Testis (tissue), 3 donors: Measurements from ENCODE around the gene PIEZO2. TPM values are rescaled to one million over a fixed set of nuclear protein-coding genes. Genes with fewer than 3 reads are reported as not detected.

Experiments used
- DNase-seq: peaks from one replicate; pipeline ENCODE4 v3.0.0-alpha.2; 2019
- H3K27ac ChIP-seq, 2 donors: fragments of 200-600 bp; sonication (generic); one replicate each; pipeline ENCODE4 v1.5.1; 2019
- H3K27me3 ChIP-seq: fragments of 200-600 bp; sonication (generic); one replicate; pipeline ENCODE4 v1.5.1; 2019
- H3K36me3 ChIP-seq: fragments of 200-600 bp; sonication (generic); one replicate; pipeline ENCODE4 v1.5.1; 2017; ENCODE audit warnings: low read depth; ENCODE audit errors: missing control alignments
- H3K4me1 ChIP-seq: fragments of 200-600 bp; sonication (generic); one replicate; pipeline ENCODE4 v1.5.1; 2019
- H3K4me3 ChIP-seq, 2 donors: fragments of 200-600 bp; sonication (generic); one replicate each; pipeline ENCODE4 v1.5.1; 2017 to 2019
- H3K9me3 ChIP-seq: fragments of 200-600 bp; sonication (generic); one replicate; pipeline ENCODE4 v1.5.1; 2017
- POLR2A ChIP-seq: fragments of 450-650 bp; IDR thresholded peaks from one replicate; pipeline ENCODE4 v1.6.1; 2017; ENCODE audit warnings: antibody characterized with exemption, mild to moderate bottlenecking, moderate library complexity
- WGBS, 2 donors: methylation state at CpG; one replicate each; pipeline ENCODE4 v1.1.5; 2018; 5-methylcytosine and 5-hydroxymethylcytosine counted together
- intact Hi-C: fragments of 100-400 bp; cut with DNase I; formaldehyde crosslinking; loops from one replicate; pipeline ENCODE4 v1.15.1; 2023; ENCODE audit warnings: low total_unique reads
- polyA plus RNA-seq: library from polyadenylated mRNA; stranded (reverse); fragments of 350-450 nt; fragmentation: Illumina TruSeq; extraction: RNeasy Lipid Tissue Mini Kit (QIAGEN cat#74804); gene quantifications from one replicate; pipeline ENCODE4 v1.2.3, GENCODE V29; 2014; ENCODE audit warnings: low read depth, low replicate concordance; ENCODE audit not compliant: insufficient read depth
- total RNA-seq, 2 donors: library from RNA; depleted of rRNA; stranded (reverse); fragments of >200 nt; gene quantifications; one replicate each; pipeline ENCODE4 v1.2.3, GENCODE V29; 2016
- TF ChIP-seq, protein P1 (sequence below), 3 experiments: fragments of 450-650 bp in 2 of 3; fragments of 200-600 bp in 1 of 3; sonication (generic) in 1 of 3; IDR thresholded peaks; one replicate each; pipeline ENCODE4 v1.5.1; 2016 to 2019; ENCODE audit warnings: antibody characterized with exemption in 3 of 3, mild to moderate bottlenecking in 2 of 3, moderate library complexity in 1 of 3

PIEZO2 gene
- total and polyA plus RNA-seq, 3 donors from 2014 or later = 2.3 to 3.5 (median 3.0) TPM

DNA sequence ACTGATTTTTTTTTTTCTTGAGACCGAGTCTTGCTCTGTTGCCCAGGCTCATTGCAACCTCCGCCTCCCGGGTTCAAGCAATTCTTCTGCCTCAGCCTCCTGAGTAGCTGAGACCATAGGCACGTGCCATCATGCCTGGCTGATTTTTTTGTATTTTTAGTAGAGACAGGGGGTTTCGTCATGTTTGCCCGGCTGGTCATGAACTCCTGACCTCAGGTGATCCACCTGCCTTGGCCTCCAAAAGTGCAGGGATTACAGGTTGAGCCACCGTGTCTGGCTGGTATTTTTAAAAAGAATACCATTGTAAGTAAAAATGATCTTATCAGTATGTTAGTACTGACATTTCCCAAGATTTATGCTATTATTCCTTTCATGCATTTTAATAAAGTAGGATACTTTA, 105.7 kb downstream of the PIEZO2 start:
- Histone ChIP-seq H3K4me1 (no peaks in the 10 kb centered on the region), H3K27me3 (no peaks in the 10 kb centered on the region), H3K27ac (no peak overlapping the region), H3K9me3 (no peaks in the 10 kb centered on the region), H3K36me3 (no peaks in the 10 kb centered on the region), H3K4me3 (no peak overlapping the region)
- WGBS, 2 donors = 92% methylated on average over 7 of the region's 7 CpGs
- no peak for DNase-seq
- TF ChIP-seq POLR2A = no peak
- TF ChIP-seq, protein P1, sequence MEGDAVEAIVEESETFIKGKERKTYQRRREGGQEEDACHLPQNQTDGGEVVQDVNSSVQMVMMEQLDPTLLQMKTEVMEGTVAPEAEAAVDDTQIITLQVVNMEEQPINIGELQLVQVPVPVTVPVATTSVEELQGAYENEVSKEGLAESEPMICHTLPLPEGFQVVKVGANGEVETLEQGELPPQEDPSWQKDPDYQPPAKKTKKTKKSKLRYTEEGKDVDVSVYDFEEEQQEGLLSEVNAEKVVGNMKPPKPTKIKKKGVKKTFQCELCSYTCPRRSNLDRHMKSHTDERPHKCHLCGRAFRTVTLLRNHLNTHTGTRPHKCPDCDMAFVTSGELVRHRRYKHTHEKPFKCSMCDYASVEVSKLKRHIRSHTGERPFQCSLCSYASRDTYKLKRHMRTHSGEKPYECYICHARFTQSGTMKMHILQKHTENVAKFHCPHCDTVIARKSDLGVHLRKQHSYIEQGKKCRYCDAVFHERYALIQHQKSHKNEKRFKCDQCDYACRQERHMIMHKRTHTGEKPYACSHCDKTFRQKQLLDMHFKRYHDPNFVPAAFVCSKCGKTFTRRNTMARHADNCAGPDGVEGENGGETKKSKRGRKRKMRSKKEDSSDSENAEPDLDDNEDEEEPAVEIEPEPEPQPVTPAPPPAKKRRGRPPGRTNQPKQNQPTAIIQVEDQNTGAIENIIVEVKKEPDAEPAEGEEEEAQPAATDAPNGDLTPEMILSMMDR (IDR thresholded peaks at IDR 0.05) = no peak
- intact Hi-C loops = loop anchor here (10.0 kb wide), 1 partner anchor 189 kb away; no protein-coding TSS in a partner anchor

DNA sequence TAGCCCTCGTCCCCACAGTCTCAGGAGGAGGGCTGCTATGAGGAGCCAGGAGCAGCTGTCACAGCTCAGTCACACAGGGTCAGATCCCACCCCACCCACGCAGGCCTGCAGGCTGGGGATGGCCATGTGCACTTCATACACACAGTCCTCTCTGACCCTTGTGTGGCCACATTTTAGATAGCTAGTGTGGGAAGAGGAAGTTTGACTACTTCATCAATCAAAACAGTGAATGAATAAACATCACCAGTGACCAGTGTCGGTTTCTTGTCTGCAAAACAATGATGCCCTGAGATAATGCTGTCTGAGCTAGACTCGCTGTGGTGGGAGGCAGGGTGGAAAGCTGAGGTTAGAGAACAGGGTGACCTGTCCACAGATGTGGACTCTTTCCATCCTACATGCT, 107.1 kb downstream of the PIEZO2 start:
- DNase-seq = no peak
- no peaks in the 10 kb centered on the region for H3K4me1 ChIP-seq
- H3K9me3 ChIP-seq = no peaks in the 10 kb centered on the region
- no peaks in the 10 kb centered on the region for H3K27me3 ChIP-seq
- intact Hi-C loops = loop anchor here (10.0 kb wide), 1 partner anchor 187 kb away; no protein-coding TSS in a partner anchor
- no peak overlapping the region for H3K4me3 ChIP-seq
- TF ChIP-seq, protein P1 (IDR thresholded peaks at IDR 0.05) = no peak
- TF ChIP-seq POLR2A = no peak
- no peaks in the 10 kb centered on the region for H3K36me3 ChIP-seq
- WGBS, 2 donors = 62 to 64% methylated on average over 4 of the region's 4 CpGs
- H3K27ac ChIP-seq = no peak overlapping the region

DNA sequence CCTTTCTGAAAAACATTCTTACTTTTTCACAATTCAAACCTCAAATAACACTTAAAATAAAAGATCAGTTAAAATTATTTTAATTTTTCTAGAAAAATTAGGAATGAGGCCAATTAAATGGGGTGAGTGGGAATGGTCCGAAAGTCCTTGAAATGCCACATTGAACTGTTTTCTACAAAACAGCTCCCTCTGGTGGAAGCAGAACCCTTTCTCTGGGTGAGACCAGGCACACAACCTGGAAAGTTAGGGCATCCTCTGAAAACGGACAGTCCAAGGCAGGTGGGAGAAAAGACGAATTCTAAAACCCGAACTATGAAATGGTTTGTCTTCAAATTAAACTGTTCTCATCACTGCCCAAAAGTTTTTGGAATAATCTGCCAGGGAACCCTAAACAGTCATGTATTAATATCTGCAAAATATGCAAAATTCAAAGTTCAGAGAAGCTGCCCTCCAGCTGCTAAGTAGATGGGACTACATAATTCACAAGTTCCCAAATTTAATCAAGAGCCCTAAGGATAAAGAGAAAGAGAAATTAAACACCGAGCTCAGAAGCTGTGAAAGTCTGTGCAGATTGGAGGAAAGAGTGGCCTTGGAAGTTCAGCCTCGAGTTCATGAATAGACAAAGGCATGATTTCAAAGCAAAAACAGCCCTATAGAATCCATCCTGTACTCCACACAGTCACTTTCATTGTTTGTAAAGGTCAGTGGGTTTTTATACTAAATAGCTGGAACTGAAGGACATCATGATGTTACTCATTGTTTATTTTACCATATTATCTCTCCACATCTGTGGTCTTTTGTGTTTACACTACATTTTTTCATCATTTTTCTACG, 108.3 kb downstream of the PIEZO2 start:
- peak; percentile 79 for DNase-seq
- no peak overlapping the region for H3K27ac ChIP-seq
- no peaks in the 10 kb centered on the region for H3K27me3 ChIP-seq
- no peaks in the 10 kb centered on the region for H3K9me3 ChIP-seq
- H3K4me3 ChIP-seq = no peak overlapping the region
- TF ChIP-seq, protein P1 (IDR thresholded peaks at IDR 0.05) = peak; percentile 57 to 73 (median 62)
- TF ChIP-seq POLR2A = no peak
- intact Hi-C loops = loop anchor here (10.0 kb wide), 1 partner anchor 186 kb away; no protein-coding TSS in a partner anchor
- H3K4me1 ChIP-seq = no peaks in the 10 kb centered on the region
- H3K36me3 ChIP-seq = no peaks in the 10 kb centered on the region
- 30 to 37% methylated on average over 7 of the region's 7 CpGs for WGBS, 2 donors

- intact Hi-C loops = loop anchor here (10.0 kb wide), 1 partner anchor 186 kb away; no protein-coding TSS in a partner anchor
- no peak overlapping the region for H3K4me3 ChIP-seq
- no peaks in the 10 kb centered on the region for H3K36me3 ChIP-seq
- H3K4me1 ChIP-seq = no peaks in the 10 kb centered on the region
- no peak for DNase-seq
- TF ChIP-seq, protein P1 (IDR thresholded peaks at IDR 0.05) = no peak
- no peak for TF ChIP-seq POLR2A
- no peaks in the 10 kb centered on the region for H3K27me3 ChIP-seq
- no peaks in the 10 kb centered on the region for H3K9me3 ChIP-seq
- H3K27ac ChIP-seq = no peak overlapping the region
- 59% methylated on average over 4 of the region's 4 CpGs for WGBS, 2 donors
These were observed 109.0 kb downstream of the PIEZO2 start for GRCh38 chr18:11040359-11040758.
